SKM-1 treated with dmso at 0.1 percent for 144 hours (cell line): Measurements from ENCODE around the gene SOHLH1.

Source experiments
- DNase-seq: peaks from one replicate; lab custom pipeline; 2025; ENCODE audit not compliant: unreplicated experiment; lab: John Stamatoyannopoulos, UW

SOHLH1 gene, protein sequence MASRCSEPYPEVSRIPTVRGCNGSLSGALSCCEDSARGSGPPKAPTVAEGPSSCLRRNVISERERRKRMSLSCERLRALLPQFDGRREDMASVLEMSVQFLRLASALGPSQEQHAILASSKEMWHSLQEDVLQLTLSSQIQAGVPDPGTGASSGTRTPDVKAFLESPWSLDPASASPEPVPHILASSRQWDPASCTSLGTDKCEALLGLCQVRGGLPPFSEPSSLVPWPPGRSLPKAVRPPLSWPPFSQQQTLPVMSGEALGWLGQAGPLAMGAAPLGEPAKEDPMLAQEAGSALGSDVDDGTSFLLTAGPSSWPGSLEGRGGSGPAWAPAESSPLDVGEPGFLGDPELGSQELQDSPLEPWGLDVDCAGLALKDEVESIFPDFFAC

DNA sequence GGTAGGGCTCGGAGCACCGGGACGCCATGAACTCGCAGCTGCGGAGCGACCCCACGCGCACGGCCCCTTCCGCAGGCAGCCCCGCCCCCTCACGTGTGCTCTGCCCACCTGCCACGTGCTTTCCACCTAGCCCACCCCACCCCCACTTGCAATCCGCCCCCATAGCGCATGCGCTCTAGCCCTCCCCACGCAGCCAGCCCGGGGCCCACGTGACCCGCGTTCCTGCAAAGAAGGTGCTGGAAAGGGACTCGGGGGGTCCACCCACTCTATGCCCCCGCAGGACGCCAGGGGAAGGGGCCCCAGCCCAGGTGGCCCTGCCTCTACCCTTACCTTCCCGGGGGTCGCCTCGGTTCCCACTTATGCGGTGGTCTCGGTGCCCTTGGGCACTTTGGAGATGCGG, at the start of gene SOHLH1:
Gene SOHLH1, minus strand, starts transcription at position 42 of the 400 bp plus-strand sequence. Its CDS starts 14 bp downstream, at position 28.
- no peak for DNase-seq

DNA sequence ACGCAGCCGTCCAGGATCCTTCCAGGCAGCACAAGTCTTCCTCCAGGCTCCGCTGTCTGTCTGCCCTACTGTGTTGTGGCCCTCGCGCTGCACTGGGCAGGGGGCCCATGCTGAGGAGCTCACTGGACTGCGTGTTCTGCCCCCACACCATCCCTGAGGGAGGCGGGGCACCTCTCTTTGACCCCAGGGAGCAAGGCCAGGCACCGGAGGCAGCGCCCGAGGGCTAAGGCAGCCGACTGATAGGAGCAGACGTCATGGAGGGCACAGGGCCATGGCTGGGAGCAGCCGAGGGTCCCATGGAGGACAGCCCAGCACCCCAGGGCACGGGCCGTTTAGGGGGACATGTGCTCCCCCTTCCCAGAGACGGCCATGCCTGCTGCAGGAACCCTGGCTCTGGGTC, 49.4 kb upstream of the SOHLH1 start:
- no peak for DNase-seq

DNA sequence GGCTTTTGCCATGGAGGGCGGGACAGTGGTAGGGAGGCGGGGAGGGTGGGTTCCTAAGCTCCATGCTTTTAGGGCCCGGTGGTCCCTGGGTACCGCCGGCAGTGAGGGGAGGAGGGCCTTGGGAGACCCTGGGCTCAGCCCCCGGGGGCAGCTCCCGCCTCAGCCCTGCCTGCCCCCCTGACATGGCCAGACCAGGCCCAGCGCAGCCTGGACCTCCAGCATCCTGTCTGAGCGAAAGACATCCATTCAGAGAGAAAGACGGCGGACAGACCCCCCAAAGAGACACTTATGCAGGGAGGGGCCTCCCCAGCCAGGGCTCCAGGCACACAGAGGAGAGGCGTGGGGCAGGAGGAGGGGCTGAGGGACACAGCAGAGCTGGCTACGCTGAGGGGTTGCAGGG, 48.0 kb upstream of the SOHLH1 start:
- DNase-seq = no peak

DNA sequence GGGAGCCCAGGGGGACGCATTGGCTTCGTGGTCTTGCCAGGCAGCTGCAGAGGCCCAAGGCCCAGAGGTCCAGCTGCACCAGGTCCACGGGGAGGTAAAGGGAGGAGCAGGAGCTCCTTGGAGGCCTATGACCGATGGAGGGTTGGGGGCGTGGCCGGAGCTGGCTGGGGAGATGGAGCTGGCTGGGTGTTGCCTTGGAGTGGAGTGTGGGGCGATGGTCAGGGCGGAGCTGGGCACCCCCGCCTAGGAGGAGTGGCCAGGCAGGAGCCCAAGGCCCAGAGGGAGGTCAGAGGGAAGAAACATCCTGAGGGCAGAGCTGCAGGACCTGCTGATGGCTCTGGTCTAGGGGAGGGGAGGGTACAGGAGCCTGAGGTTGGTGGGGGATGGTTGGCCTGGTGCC, 47.3 kb upstream of the SOHLH1 start:
- no peak for DNase-seq

DNA sequence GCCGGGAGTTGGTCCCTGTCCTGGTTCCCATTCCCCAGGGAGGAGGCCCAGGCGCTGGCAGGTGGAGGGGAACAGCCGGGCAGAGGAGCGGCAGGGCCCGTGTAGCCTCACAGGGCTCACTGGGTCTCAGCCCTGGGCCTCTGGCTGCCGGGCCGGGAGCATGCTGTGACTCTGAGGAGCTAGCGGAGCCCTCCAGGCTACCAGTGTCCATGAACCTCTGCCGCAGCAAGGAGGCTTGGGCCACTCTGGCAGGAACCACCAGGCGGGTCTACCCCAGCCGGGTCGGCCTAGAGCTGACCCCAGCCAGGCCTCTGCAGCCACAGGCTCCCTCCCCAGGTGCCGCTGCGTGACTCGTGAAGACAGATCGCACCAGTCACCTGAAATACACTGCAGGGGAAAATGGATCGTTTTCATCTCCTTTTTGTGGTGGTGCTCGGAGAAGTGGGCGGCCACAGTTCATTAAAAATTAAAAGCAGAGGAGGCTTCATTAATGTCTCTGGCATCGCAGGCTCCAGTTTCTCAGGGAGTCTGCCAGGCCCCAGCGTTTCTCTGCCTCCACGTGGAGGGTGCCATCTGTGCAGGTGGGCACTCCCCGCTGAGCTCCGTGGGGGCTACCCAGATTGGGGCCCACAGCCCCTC, 46.5 kb upstream of the SOHLH1 start:
- no peak for DNase-seq

DNA sequence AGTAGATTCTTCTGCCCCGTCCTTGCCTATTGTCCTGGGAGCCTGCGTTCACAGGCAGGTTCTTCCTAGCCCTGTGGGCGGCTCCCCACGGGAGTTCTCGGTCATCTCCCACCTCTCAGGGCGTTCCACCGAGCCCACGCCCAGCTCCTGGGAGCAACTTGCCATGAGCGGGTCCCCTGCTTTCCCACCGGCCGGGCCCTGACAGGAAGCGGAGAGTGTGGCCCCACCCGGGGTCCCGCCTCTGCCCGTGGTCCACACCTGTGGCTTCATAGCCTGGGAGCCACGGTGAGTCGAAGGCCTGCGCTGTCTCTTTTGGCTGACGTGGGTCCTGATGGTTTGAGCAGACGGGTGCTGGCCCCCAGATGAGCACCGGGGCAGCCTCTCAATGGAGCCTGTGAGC, 45.9 kb upstream of the SOHLH1 start:
- DNase-seq = no peak

DNA sequence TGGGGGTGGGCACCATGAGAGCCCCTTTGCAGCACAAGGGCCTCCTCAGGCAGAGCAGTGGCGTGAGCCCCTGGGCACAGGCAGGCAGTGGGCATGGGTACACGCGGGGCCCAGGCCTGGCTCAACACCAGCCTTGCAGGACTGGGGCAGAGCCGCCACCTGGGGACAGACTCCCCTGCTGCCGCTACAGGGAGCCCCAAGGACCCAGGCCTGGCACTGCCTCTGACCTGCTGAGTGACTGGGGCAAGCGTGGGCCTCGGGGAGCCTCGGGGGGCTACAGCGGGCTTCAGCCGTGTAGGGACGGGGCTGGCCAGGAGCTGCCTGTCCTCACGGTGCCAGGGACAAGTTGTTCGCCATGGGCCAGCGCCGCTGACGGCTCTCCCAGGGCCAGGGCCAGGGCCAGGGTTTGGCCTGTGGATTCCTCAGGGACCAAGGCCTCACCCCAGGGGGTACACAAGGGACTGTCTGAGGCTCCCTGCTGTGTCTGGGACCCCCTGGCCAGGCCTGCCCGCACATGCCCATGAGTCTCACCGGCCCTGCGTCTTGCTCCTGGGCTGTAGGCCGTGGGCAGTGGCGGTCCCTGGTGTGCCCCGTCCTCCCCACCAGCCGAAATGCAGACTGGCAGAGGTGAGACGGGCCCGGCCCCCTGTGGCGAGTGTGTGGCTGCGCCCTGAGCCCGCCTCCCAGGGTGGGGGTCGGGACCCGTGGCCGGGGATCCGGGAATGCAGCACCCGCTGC, 45.2 kb upstream of the SOHLH1 start:
- DNase-seq = no peak

DNA sequence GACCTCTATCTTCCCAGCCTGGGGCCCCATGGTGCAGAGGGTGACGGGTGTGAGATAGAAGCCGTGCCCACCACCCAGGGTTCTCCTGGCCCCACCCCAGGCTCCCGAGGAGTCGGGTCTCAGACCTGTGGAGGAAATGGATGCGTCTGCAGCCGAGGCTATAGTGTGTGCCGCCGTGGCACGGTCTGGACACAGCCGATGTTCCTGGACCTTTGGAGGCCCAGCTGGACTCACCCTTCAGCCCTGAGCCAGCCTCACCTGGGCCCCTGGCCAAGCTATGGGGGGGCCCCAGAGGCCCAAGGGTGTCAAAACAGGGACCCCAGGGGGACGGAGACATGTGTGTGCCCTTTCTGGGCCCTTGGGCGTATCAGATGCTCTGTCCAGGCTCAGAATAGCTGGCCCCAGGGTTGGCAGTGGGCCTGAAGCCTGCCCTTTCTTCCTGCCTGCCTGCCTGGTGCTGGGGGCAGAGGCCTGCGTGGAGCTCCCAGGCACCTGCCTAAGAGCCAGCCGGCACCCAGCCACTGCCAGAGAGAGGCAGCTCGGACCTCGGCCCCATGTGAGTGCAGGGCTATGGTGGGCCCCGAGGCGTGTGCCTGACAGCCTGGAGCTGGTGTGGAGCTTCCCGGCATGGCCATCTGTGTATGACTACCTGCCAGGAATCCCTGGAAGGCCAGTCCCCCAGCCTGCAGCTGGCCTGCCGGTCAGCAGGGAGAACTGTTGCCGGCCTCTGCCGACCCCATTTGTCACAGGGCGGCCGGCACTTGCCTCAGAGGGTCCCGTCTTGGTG, 44.5 kb upstream of the SOHLH1 start:
- no peak for DNase-seq

DNA sequence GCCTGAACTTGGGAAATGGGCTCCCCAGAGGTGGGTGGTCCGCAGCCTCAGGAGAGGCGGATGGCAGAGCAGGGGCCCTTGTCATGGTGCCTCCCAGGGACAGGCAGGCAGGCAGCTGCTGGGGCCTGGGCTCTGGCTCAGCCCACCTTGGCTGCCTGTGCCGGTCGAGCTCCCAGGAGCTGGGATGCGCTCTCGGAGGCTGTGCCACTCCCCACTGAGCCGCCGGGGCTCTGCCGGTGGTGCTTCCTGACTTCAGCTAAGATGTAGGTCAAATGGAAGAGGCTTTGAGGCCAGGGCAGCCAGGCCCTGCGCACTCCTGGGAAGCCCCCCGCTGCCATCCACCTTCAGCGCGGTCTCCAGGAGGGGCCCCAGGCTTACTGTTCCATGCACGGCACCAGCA, 43.7 kb upstream of the SOHLH1 start:
- no peak for DNase-seq

DNA sequence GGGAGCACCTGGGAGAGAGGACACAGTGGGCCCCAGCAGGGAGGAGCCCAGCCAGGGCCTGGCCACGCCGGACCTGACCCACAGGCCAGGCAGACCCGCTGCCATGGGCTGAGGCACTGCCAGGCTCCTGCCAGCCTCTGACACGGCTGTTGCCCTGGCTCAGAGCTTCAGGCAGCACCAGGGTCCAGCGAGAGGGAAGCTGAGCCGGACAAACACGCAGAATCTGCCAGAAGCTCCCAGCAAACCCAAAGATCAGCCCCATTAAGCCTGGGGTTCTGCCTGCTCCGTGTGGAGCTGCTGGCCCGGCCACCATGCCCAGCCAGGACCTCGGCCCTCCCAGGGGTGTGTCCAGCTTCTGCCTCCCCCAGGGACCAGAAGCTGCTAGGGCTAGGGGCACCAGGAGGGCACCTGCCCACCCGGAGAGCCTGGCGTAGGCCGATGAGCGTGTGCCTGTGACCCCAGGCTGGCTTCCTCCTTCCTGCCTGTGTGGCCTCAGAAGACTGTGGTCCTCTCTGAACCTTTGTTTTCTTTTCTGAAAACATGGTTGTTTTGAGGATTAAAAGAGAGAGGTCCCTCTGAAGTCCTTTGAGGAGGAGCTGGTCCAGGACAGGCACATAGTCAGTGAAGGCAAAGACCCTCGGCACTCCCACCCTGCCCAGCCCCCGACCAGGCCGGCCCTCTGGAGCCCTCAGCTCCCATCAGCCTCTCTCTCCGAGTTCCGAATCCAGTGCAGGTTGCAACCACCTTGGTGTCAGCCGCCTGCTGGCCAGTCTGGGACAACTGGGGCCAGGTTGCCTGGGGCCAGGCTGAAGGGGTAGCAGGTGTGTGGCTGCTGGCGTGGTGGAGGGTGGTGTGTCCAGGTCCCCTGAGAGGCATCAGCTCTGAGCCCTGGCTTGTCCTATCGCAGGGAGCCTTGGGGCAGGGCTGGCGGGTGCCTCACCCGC, 42.3 kb upstream of the SOHLH1 start:
- no peak for DNase-seq

DNA sequence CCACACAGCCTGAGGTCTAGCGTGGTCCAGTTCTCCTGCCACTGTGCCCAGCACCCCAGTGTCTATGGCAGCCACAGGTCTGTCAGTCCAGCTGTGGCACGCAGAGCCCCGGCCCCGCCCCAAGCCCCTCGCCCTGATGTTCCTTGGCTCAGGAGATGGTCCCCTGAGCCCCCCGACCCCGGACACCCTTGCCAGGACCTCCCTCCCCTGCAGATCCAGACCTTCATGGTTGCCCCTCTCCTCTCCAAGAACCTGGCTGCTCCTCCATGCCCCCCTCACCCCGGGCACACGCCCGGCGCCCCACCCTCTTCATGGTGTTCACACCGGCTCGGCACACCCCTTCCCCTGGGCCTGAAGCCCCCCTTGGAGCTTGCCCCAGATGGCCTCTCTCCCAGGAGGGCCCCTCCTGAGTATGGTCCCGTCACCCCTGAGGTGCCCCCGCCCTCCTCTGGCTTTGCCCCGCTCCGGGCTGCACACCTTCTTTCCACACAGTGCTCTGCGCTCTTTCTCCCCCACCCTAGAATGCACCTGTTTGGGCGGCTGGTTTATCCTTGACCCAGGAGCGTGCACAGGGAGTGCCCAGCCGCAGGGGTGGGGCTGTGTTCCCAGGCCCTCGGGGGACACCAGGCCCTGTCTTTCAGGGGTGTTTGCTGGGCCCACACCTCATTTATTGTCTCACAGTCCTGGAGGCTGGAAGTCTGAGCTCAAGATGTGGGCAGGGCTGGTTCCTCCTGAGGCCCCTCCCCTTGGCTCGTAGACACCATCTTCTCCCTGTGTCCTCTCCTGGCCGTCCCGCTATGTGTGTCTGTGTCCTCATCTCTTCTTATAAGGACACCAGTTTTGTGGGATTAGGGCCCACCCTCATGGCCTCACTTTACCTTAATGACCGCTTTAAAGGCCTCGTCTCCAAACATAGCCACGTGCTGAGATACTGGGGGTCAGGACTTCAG, 40.3 kb upstream of the SOHLH1 start:
- no peak for DNase-seq

DNA sequence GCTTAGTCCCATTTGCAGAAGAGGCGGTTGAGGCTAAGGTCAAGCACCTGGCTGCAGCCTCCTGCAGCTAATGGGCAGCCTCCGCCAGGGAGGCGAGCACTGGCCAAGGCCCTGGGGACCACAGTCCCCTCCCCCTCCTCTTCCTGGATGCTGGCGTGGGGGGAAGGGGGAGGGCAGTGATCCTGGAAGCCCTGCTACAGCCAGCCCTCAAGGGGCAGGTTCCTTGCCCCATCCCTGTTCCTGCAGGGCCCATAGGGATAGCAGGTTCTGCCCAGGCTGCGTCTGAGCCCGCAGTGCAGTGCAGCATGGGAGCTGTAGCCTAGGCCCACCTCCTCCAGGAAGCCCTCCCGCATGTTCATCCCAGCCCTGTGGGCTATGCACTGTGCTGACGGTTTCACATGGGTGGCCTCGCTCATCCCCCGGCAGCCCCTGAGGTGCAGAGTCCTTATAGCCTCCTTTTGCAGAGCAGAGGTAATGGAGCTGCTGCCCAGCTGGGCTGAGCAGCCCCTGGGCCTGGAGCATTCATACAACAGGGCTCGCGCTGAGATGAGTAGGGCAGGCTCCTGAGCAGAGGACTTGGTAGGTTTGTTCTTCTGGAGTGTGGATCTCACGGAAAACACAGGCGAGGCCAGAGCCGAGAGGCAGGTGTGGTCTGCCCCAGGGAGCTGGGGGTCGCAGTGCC, 38.7 kb upstream of the SOHLH1 start:
- no peak for DNase-seq

DNA sequence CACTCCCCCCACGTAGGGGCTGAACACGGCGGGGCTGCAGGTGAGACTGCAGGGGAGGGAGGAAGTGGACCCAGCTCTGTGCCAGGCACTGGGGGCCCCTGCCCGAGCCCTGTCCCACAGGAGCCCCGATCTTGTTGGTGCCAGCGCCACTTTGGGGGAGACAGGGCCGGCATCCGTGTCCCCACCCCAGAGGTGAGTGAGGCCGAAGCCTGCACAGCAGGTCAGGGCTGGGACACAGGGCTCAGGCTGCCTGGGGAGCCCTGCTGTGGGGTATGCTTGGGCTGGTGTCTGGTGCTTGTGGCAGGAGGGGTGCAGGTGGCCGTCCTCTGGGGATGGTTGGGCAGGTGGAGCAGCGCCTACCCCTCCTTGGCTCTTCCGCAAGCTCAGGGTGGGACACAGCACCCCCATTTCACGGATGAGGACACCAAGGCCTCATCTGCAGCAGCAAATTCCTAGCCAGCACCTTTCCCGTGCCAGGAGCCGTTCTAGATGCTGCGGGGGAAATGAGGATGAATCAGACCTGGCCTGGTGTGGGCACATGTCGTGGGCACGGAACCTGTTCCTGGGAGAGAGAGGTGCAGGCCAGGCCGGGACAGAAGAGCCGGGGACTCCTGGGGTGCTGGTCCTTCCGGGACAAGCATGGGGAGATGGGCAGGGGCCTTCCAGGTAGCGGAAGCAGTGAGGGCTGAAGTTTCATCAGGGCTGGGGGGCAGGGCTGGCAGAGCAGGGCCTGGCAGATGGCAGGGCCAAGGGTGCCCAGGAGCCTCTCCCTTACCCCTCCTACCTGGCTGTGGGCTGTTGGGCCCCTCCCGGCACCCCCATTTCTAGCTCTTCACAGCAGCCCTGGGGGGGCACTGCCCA, 37.9 kb upstream of the SOHLH1 start:
- no peak for DNase-seq

DNA sequence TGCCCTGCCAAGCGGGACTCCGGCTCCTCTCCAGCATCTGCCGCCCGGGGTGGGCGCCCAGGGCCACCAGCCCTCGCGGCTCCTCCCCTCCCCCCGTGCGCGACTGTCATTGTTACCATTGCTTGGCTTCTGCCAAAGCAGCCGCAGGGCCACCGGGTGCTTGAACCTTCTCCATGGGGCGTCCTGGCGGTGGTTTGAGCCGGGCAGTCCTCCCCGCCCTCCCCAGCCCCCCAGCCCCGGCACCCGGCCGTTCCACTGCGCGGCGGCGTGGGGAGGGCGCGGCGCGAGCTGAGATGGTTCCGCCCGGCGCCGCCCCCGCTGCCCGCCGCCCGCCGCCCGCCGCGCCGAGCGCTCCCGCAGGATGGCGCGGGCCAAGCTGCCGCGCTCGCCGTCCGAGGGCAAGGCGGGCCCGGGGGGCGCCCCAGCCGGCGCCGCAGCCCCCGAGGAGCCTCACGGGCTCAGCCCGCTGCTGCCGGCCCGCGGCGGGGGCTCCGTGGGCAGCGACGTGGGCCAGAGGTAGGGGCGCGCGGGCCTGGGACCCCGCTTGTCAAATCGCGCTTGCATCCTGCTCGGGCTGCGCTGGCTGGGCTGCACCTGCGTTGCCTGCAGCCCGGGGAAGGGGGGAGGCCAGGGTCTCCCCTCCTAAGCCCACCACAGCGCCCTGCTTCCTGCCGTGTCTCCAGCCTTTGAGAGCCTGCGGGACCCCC, 37.1 kb upstream of the SOHLH1 start:
- DNase-seq = no peak

DNA sequence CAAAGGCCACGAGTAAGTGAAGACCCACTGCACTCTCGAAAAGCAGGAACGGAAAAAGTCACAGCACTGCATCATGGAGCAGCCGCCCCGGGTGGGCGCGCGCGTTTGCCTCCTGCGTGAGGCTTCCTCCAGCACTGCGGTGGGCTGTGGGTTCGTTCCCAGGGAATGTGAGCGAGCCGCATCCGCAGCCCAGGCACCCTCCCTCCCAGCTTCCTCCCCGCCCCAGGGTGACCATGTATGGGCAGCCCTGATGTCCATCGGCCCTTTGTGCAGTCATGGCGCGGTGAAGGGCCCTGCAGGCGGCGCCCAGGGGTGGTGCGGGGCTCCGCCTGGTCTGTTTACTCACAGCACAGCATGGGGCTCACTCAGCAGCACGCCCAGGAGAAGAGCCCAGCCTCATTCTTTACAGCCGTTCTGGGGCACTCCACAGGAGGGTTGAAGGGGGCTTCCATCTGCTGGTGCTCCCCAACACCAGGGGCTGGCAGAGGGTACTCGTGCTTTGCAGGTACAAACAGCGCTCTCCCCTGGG, 35.4 kb upstream of the SOHLH1 start:
- no peak for DNase-seq

DNA sequence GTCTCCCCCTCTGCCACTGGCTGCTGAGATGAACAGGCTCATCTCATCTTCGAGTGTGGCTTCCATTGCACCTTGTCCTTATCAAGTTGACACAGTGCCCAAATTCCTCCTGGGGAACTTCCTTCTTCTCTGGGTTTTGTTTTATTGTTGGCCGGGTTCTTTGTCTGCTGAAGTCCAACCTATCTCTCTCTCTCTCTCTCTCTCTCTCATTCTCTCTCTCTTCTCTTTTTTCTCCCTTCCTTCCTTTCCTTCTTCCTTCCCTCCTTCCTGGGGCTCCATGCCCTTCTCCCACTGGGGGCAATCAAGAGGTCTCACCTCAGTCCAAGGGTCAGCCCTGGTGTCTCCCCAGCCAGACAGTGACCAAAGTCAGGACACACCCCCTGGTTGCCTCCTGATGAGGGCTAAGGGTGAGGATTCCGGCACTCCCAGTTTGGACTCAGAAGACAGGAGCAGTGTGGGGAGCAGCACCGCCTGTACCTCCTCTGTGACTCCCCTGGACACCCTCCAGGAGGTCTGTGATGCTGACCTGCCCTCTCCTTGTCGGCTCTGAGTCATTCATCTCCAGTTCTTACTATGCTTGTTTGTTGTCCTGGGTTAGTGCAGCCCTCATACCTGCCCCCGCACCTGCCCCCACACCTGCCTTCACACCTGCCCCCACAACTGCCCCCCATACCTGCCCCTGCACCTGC, 33.4 kb upstream of the SOHLH1 start:
- no peak for DNase-seq
